Stimulated activated CD4-positive, alpha-beta T cell treated with anti-CD3 and anti-CD28 coated beads, Interleukin-1b, Interleukin-23, amount 100 ng/mL, for 24 hours (primary cell): ENCODE results near the gene SELENON.

Source experiments
- DNase-seq, 4 experiments: peaks; one replicate each; pipeline ENCODE4 v3.0.0-alpha.2; 2020; ENCODE audit warnings: low read depth in 4 of 4, low spot score in 1 of 4

SELENON gene, protein sequence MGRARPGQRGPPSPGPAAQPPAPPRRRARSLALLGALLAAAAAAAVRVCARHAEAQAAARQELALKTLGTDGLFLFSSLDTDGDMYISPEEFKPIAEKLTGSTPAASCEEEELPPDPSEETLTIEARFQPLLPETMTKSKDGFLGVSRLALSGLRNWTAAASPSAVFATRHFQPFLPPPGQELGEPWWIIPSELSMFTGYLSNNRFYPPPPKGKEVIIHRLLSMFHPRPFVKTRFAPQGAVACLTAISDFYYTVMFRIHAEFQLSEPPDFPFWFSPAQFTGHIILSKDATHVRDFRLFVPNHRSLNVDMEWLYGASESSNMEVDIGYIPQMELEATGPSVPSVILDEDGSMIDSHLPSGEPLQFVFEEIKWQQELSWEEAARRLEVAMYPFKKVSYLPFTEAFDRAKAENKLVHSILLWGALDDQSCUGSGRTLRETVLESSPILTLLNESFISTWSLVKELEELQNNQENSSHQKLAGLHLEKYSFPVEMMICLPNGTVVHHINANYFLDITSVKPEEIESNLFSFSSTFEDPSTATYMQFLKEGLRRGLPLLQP

DNA sequence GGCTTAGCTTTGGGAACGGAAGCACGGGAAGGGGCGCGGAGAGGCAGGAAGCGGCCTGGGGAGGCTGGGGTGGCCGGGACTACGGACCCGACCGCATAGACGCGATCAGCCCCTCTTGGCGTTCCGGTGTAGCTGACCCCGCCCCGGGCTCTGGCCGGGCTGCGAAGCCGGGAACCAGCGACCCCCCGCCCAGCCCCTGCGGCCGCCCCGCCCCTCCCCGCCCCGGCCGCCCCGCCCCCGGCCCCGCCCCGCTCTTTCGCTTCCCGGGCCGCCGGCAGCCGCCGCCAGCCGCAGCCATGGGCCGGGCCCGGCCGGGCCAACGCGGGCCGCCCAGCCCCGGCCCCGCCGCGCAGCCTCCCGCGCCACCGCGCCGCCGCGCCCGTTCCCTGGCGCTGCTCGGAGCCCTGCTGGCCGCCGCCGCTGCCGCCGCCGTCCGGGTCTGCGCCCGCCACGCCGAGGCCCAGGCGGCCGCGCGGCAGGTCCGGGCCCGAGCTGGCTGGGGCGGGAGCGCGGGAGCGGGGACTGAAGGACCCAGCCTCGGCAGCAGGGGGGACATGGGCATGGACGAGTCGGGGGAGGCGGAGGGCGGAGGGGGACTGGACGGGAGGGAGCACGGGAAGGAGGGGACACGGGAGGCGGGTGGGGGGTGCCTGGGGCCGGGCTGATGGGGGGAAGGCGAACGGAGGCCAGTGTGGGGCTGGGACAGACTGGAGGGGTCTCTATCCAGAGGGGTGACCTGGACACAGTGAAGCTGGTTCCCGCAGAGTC is at the start of gene SELENON:
TSS of gene SELENON (plus strand) at position 259 of the 768 bp plus-strand sequence. CDS start at position 297, 38 bp downstream.
- DNase-seq = no peak

DNA sequence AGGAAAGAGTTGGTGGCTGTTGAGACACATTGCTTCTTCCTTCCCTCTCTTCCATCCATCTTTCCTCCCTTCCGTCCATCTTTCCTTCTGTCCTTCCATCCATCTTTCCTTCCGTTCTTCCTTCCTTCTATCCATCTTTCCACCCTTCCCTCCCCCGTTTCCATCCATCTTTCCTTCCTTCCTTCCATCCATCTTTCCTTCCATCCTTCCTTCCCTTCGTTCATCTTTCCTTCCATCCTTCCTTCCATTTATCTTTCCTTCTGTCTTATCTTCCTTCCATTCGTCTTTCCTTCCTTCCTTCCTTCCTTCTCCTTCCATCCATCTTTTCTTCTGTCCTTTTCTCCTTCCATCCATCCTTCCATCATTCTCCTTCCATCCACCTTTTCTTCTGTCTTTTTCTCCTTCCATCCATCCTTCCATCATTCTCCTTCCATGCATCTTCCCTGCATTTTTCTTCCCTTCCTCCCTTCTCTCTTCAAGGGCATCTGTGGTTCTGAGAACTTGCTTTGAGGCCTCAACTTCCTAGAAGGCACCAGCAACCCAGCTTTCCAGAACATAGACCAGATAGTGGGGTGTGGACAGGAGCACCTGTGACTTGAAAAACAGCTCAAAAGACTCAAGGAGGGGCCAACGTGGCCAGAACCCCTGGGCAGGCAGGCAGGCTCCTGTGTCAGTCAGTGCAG is 48.9 kb upstream of the SELENON start:
- no peak for DNase-seq

DNA sequence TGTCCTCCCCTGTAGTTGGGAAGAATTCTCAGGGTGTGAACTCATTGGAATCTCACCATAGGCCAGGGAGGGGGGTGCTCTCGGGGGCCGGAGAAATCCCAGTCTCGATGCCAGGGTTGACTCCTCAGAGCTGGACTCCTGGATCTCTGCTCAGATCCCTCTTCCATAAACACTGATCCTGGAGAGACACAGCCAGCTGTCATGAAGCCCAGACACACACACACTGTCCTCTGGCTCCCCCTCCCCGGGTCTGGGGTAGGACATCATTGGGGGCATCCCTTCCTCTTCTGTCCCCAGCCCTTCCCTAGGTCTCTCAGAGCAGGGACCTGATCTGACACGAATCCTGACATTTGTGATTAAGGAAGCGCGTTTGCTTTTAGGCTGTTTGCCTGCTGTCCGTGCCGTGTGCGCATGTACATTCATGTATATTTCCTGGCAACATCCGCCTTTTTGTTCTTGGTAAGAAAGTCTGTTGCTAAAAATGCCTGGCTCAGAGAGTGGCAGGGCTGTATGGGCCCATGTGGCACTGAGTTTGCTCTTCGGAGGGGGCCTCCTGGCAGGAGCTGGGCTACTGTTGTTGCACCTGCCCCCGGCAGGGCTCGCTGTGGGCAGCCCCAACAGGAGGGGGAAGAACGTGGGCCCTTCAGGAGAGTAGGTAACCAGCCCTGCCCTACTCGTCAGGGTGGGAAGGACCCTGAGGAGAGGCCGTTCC is 45.4 kb upstream of the SELENON start:
- no peak for DNase-seq

DNA sequence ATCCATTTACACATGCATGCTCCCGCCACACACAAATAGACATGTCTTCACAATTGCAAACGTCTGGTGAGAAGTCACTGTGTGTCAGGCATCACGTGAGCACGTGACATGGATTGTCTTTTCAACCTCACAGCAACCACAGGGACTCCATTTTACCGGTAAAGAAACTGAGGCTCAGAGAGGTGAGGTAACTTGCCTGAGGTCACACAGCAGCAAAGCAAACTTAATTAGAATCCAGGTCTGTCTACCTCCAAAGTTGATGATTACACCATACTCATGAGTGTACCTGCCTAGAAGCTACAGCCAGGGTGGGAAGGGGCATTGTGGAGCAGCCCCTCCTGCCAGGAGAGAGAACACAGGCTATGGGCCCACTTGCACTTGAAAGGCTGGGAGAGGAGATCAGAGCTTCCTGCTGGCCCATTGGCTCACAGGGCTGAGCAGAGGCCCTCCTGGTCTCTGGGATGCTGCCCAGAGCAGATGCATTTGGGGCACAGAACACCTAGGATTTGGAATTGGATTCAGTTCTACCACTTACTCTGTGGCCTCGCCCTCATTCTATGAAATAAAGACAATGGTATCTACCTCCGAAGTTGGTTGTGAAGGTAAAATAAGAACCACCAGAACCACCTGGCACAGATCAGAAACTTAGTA is 44.4 kb upstream of the SELENON start:
- no peak for DNase-seq

DNA sequence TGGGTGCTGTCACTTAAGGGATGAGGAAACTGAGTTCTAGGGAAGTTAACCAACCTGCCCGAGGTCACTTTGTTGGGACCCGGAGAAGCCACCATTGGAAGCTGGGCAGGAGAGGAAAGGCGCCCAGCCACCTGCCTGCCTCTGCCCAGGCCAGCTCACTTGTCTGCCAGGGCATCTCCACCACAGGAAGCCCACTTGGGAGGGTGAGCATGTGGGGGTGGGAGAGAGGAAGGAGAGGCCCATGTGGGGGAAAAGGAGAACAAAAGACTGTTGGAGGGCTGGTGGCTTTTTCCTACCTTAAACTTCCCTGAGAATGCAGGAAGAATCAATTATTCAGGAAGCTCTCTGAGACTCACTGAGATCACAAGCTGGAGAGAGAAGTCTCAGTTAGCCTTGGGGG is 43.8 kb upstream of the SELENON start:
- no peak for DNase-seq

DNA sequence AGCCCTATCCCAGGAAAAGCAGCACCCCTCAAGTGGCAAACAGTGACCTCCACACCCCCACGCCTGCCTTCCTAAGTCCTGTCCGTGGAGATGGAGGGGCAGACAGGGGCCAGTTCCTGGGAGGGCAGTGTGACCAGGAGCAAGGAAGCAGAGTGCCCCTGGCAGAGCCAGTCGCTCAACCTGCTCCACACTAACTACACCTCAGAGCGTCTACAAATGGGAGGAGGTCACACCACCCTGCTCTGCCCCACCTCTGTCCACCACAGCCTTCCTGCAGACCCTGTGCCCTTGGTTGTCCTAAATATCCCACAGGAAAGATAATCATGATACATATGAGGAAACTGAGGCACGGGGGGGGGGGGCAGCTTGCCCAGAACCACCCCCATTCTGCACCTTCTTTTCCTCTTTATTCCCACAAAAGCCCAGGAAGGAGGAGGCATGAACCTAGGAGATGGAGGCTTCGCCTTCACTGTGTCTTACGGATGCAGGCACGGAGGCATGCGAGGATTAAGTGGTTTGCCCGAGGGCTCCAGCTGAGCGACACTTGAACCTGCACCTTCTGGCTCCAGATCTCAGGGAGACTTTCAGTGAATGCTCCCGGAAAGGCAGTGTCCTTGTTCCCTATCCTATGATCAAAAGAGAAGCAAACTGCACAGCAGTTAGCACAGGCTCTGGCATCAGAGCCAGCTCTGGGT is 42.7 kb upstream of the SELENON start:
- no peak for DNase-seq

DNA sequence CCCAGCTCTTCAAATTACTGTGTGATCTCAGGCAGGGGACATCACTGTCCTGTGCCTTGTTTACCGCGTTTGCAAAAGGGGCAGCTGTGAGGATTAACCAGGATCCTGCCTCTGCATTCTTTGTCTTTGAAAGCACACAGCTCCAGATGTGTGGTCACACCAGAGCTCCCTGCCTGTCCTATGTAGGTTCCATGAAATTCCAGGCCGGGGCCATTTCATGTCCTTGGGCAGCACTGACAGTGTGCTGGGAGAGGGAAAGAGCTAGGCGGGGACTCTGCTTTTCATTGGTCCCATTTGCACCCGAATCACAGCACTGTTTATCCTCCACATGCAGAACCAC is 42.2 kb upstream of the SELENON start:
- DNase-seq = no peak

DNA sequence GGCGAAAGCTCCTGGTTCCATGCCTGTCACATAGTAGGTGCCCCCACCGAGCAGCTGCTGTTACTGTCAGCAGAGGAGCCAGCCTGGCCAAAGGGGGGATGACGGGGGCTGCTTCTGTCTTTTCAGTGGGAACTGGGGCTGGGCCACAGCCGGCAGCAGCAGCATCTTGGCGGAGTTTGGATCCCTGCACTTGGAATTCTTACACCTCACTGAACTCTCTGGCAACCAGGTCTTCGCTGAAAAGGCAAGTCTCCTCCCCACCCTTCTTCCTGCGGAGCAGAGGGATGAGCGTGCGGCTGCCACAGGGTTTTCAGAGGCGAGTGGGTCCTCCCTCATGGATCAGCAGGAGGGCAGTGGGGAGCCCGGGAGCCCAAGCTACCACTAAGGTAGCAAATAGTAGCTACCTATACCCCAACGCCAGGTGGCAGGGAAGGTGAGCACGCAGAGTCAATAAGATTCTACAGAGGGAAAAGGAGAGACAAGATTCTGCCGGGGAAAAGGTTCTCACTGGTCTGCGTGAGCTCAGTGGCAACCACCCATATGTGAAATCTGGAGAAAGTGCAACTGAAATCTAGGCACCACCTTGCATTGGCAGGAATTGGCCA is 41.4 kb upstream of the SELENON start:
- DNase-seq = no peak

DNA sequence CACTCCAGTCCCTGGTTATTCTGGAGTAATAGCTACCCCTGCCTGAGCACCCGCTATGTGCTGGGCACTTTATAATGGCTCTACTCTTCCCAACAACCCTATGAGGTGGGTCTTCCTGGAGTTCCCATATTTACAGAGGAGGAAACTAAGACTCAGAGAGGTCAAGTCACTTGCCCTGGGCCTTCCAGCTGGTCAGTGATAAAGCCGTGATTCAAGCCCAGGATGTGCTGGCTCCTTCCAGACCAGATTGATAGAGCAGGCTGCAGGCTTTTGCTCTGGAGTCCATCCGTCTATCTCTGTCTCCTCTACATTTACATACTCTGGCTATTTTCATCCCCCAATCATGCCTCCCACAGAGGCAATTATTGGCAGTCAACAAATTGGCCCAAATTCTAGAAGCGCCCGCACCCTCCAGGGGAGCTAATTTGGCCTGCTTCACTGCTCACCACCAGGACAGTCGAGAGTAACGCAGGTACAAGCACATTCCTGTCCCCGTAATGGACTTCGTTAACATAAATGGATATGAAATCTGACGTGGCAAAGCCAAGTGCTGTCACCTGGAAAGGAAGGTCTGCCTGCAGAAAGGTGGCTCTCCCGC is 39.8 kb upstream of the SELENON start:
- DNase-seq = no peak

DNA sequence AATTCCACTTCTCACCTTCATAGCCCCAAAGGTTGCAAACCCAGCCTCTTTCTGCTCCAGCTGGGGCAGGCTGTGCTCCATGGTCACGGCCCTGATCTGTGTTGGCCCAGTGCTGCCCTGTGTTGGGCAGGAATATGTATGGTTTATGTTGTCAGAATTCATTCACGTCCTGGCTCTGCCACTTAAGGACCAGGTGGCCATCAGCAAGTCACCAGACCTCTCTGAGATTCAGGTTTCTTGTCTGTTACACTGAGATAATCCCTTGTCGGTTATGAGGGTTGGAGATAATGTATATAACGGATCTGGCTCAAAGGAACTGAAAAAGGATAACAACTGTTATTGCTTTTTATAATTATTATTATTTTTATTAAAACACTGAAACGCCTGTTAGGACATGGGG is 39.1 kb upstream of the SELENON start:
- DNase-seq = no peak

DNA sequence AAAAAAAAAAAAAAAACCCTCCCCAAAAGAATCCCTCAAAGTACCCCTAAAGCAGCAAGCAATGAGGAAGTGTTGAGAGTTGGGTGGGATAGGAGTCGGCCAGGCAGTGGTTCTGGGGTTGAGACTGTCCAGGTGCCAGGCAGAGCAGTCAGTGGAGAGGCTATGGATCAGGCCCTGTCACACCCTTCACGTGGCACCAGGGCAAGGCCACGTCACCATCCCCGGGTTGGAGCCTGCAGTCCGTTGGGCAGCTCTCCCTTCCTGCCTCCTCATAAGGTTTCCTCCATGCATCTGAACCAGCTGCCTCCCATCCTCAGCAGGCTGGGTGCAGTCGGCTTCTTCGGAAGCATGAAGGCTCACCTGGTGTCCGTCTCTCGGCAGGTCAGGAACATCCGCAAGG is 36.5 kb upstream of the SELENON start:
- DNase-seq = no peak

DNA sequence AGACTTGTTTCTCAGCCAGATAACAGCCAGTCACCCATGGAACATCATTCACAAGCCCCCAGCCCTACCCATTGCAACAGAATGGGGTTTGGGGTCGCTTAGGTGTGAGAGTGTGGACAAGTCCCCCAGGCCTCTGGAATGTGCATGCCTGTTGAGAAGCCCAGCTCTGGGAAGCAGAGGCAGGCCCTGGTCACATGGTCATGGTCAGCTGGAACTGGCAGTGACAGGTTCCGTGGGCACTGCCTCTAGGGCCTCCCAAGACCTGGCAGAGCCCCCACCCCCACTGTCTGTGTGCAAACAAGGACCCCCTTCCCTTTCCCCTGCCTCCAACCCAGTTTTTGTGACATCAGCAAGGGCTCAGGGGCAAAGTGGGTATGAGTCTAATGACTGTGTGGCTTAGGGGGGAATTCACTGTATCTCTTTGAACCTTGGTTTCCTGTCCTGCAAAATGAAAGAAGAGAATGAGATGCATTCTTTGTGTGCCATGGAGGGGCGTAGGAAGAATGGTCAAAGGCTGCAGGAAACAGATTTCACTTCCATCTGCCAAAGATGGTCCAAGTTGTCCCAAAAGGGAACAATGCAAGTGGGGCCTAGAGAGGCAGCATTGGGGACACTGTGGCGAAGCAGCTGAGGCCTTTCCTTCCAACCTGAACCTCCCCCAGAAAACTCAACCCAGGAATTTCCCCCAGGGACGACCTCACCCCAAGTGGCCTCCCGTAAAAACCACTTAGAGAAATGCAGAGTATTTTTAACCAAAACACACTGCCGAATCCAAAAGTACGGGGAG is 34.7 kb upstream of the SELENON start:
- no peak for DNase-seq

DNA sequence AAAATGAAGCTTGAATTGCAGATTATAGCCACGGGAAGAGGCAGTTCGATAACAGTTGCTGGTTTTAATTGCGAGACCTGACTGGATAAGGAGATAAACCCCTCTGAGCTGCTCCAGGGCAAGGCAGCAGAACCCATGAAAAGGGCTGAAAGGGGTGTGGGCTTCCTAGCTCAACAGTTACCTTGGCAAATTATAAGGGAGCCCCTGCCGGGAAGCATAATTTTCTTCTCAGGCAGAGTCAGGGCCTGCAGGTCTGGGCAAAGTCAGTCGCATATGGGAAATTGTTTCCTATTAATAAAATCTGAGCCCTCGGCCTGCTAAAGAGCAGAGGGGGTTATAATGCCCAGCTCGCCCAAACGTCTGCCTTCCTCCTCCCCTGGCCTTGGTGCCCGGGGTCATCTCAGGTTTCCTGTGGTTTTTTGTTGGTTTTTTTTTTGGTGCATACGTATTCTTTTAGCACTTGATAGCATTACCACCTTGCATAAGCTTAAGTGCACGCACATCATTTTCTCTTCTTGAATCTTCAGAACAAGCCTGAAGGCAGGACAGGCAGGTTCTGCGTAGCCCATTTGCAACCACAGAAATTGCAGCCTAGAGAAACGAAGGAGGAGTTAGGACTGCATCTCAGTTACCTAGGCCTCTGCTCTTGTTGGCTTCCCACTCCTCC is 33.9 kb upstream of the SELENON start:
- no peak for DNase-seq

DNA sequence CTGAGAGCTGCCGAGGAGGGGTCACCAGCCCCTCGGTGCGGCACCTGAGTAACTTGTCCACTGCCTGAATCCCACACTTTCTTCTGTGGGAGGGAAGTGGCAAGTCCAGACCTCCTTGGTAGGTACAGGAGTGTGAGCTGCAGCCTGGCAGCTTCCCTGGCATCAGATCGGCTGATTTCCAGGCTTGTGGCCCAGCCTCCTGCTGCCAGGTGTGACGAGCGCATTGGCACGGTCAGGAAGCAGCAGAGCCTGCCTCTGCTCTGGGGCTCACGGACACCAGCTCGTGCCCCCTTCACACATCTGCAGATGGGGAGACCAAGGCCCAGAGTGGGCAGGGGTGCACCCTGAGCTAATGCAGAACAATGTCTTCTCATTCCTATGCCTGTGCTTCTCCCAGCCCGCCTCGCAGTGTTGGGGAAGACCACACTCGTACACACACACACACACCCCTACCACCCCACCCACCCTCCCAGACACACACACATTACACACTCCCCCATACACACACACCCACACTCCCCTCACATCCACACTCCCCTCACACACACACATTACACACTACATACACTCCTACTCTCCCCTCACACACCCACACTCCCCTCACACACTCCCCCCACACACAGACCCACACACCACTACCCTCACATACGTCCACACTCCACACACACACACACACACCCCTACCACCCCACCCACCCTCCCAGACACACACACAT is 33.1 kb upstream of the SELENON start:
- DNase-seq = no peak

DNA sequence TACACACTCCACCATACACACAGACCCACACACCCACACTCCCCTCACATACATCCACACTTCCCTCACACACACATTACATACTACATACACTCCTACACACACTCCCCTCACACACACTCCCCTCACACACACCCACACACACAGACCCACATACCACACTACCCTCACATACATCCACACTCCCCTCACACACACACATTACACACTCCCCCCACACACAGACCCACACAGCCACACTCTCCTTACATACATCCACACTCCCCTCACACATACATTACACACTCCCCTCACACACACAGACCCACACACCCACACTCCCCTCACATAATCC is 32.6 kb upstream of the SELENON start:
- DNase-seq = no peak

DNA sequence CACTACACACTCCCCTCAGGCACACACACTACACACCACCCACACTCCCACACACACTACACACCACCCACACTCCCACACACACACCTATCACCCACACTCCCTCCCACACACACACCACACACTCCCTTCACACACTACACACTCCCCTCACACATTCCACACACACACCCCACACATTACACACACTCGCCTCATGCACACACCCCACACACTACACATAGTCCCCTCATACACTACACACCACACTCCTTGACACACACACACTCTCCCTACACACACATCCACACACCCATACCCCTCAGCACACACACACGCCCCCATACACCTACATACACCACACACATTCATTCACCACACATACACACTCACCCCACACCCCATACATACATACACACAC is 31.0 kb upstream of the SELENON start:
- no peak for DNase-seq

DNA sequence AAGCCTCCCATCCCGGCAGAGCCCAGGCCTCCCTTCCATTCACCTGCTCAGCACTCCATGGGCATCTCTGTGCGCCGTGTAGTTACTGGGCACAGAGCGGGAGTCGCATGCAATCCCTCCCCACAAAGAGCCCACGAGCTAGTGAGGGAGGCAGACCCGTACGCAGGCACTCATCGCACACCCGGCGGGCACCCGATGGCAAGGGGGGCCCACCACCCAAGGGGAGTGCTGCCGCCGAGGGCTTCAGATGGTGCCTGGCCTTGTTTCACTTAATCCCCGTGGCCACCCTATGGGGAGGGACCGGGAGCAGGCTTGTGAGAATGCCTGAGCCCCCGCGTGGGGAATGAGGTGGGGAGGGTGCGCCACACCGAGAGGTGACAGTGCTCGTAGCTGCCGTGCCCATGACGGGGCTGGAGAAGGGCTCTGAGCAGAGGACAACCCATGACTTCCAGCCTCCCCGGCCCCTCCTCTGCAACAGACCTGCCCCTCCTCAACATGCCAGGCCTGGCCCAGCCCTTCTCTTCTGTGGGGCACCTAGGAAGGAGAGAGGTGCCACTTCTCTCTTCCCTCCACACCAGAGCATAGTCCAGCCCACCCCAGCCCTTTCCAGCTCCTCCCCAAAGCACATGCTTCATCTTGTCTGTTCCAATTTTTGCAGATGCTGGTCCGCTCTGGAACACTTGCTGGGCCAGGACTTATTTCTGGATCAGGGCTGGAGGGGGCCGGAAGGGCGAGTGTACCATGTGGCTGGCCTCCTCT is 30.2 kb upstream of the SELENON start:
- no peak for DNase-seq
